Vagina (tissue), 2 donors: ENCODE measurements around the gene RAP1GDS1.
"Not testable (repeated sequence)": the region's sequence is repeated elsewhere in the genome, so short reads cannot be mapped to it uniquely, and the experiment has no call there.

Source experiments
- POLR2A ChIP-seq, 2 donors: fragments of 450-650 bp; IDR thresholded peaks; one replicate each; pipeline ENCODE4 v1.6.1; 2017; ENCODE audit warnings: antibody characterized with exemption in 2 of 2, mild to moderate bottlenecking in 2 of 2, moderate library complexity in 2 of 2
- POLR2AphosphoS5 ChIP-seq, 2 donors: sonication (generic); formaldehyde crosslinking; IDR thresholded peaks; one replicate each; pipeline ENCODE4 v1.9.0; 2017; ENCODE audit warnings: antibody characterized with exemption in 2 of 2, mild to moderate bottlenecking in 2 of 2, low read depth in 1 of 2; ENCODE audit not compliant: insufficient read depth in 1 of 2
- TF ChIP-seq, protein P1 (sequence below), 3 experiments: fragments of 450-650 bp in 2 of 3; fragments of 200-600 bp in 1 of 3; sonication (generic) in 1 of 3; IDR thresholded peaks; one replicate each; pipeline ENCODE4 v1.5.1; 2017 to 2019; ENCODE audit warnings: antibody characterized with exemption in 3 of 3, mild to moderate bottlenecking in 2 of 3, moderate library complexity in 2 of 3

DNA sequence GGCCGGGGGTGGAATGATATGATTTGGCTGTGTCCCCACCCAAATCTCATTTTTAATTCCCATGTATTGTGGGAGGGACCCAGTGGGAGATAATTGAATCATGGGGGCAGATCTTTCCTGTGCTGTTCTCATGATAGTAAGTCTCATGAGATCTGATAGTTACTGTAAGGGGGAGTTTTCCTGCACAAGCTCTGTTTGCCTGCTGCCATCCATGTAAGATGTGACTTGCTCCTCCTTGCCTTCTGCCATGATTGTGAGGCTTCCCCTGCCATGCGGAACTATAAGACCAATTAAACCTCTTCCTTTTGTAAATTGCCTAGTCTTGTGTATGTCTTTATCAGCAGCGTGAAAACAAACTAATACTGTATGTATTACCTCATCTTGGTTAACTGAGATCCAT lies 106.8 kb downstream of the RAP1GDS1 start:
- TF ChIP-seq, protein P1, sequence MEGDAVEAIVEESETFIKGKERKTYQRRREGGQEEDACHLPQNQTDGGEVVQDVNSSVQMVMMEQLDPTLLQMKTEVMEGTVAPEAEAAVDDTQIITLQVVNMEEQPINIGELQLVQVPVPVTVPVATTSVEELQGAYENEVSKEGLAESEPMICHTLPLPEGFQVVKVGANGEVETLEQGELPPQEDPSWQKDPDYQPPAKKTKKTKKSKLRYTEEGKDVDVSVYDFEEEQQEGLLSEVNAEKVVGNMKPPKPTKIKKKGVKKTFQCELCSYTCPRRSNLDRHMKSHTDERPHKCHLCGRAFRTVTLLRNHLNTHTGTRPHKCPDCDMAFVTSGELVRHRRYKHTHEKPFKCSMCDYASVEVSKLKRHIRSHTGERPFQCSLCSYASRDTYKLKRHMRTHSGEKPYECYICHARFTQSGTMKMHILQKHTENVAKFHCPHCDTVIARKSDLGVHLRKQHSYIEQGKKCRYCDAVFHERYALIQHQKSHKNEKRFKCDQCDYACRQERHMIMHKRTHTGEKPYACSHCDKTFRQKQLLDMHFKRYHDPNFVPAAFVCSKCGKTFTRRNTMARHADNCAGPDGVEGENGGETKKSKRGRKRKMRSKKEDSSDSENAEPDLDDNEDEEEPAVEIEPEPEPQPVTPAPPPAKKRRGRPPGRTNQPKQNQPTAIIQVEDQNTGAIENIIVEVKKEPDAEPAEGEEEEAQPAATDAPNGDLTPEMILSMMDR (IDR thresholded peaks at IDR 0.05): not testable (repeated sequence)
- not testable (repeated sequence) for TF ChIP-seq POLR2A (IDR thresholded peaks at IDR 0.05); POLR2AphosphoS5 (IDR thresholded peaks at IDR 0.05; ENCODE audit: insufficient read depth in 1 of 2, low read depth in 1 of 2)
